ENCODE data around the gene SSTR3.
"Not testable (repeated sequence)": the region's sequence is repeated elsewhere in the genome, so short reads cannot be mapped to it uniquely, and the experiment has no call there.

The SSTR3 gene

GRCh38 chr22:37206118-37206840 is 6.0 kb downstream of the SSTR3 start:
- in situ Hi-C loops (cut with HindIII; ENCODE audit: low sequenced_read_pairs): no loop called here
- DNase-seq (ENCODE audit: low read depth, low spot score): no peak
- H3K4me3 ChIP-seq (ENCODE audit: low read depth, low read length): no peak overlapping the region
- TF ChIP-seq, protein P1, sequence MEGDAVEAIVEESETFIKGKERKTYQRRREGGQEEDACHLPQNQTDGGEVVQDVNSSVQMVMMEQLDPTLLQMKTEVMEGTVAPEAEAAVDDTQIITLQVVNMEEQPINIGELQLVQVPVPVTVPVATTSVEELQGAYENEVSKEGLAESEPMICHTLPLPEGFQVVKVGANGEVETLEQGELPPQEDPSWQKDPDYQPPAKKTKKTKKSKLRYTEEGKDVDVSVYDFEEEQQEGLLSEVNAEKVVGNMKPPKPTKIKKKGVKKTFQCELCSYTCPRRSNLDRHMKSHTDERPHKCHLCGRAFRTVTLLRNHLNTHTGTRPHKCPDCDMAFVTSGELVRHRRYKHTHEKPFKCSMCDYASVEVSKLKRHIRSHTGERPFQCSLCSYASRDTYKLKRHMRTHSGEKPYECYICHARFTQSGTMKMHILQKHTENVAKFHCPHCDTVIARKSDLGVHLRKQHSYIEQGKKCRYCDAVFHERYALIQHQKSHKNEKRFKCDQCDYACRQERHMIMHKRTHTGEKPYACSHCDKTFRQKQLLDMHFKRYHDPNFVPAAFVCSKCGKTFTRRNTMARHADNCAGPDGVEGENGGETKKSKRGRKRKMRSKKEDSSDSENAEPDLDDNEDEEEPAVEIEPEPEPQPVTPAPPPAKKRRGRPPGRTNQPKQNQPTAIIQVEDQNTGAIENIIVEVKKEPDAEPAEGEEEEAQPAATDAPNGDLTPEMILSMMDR (IDR thresholded peaks at IDR 0.05; ENCODE audit: low read depth, low read length): no peak

- no peak overlapping the region for H3K4me3 ChIP-seq (ENCODE audit: low read depth, low read length)
- TF ChIP-seq, protein P1 (IDR thresholded peaks at IDR 0.05; ENCODE audit: low read depth, low read length): no peak
- no peak for DNase-seq (ENCODE audit: low read depth, low spot score)
- in situ Hi-C loops (cut with HindIII; ENCODE audit: low sequenced_read_pairs): no loop called here
Observed at GRCh38 chr22:37205046-37205445, 7.2 kb downstream of the SSTR3 start.

- H3K4me3 ChIP-seq (ENCODE audit: low read depth, low read length): no peak overlapping the region
- no peak for DNase-seq (ENCODE audit: low read depth, low spot score)
- TF ChIP-seq, protein P1 (IDR thresholded peaks at IDR 0.05; ENCODE audit: low read depth, low read length): no peak
- in situ Hi-C loops (cut with HindIII; ENCODE audit: low sequenced_read_pairs): no loop called here
Observed at GRCh38 chr22:37204045-37204655, 8.1 kb downstream of the SSTR3 start.

DNA sequence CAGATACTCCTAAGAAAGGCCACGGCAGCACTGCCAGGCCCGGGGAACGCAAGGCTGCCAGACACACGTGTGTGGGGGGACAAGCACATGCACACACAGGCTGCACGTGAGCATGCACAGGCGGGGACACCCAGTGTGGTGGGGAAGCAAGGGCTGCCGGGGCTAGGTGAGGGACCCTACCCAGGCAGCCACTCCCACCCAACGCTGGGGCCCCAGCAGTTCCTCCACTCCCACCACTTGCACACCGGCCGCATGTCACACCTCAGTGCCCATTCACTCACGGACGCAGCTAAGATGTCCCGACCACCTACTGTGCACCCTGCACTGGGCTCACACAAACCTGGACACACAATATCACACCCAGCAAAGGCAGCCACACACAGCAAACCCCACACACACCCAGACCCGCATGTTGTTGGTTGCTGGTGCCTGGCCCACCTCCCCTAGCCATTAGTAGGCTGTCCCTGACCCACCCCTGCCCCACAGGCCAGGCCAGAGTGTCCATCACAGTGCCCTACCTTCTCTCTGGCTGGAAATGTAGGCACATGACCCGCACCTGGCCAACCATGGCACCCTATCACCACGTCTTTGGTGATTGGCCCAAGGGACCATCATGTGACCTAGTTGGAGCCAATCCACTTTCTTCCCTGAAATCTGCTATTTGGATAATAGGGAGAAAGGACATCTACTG is 8.8 kb downstream of the SSTR3 start:
- TF ChIP-seq, protein P1 (IDR thresholded peaks at IDR 0.05; ENCODE audit: low read depth, low read length): no peak
- H3K4me3 ChIP-seq (ENCODE audit: low read depth, low read length): no peak overlapping the region
- DNase-seq (ENCODE audit: low read depth, low spot score): no peak
- in situ Hi-C loops (cut with HindIII; ENCODE audit: low sequenced_read_pairs): no loop called here

DNA sequence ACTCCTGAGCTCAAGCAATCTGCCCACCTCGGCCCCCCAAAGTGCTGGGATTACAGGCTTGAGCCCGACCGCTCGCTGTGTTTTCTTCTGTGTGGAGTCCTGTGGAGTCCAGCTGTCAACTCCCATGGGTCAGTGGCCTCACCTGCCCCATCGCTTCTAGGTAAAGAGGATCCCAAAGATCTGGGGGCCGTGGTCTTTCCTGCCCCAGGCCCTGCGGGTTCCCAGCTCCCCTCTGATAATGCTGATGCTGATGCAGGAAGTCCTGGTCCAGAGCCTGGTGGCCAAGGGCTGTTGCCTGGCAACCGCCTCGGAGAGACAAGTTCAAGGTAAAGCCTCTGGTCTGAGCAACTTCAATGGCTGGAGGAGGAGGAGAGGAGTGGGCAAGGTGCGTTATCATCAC is 9.6 kb downstream of the SSTR3 start:
- H3K4me3 ChIP-seq (ENCODE audit: low read depth, low read length): no peak overlapping the region
- DNase-seq (ENCODE audit: low read depth, low spot score): no peak
- TF ChIP-seq, protein P1 (IDR thresholded peaks at IDR 0.05; ENCODE audit: low read depth, low read length): no peak
- in situ Hi-C loops (cut with HindIII; ENCODE audit: low sequenced_read_pairs): no loop called here

- TF ChIP-seq, protein P1 (IDR thresholded peaks at IDR 0.05; ENCODE audit: low read depth, low read length): no peak
- in situ Hi-C loops (cut with HindIII; ENCODE audit: low sequenced_read_pairs): no loop called here
- no peak overlapping the region for H3K4me3 ChIP-seq (ENCODE audit: low read depth, low read length)
- DNase-seq (ENCODE audit: low read depth, low spot score): no peak
Observed at GRCh38 chr22:37202001-37202555, 10.2 kb downstream of the SSTR3 start.

GRCh38 chr22:37201443-37201820 is 10.8 kb downstream of the SSTR3 start:
- in situ Hi-C loops (cut with HindIII; ENCODE audit: low sequenced_read_pairs); DNase-seq (ENCODE audit: low read depth, low spot score); H3K4me3 ChIP-seq (ENCODE audit: low read depth, low read length): not testable (repeated sequence)

Measured in astrocyte of the spinal cord (primary cell).